ENCODE measurements around the gene SEMA3G.

SEMA3G gene

DNA sequence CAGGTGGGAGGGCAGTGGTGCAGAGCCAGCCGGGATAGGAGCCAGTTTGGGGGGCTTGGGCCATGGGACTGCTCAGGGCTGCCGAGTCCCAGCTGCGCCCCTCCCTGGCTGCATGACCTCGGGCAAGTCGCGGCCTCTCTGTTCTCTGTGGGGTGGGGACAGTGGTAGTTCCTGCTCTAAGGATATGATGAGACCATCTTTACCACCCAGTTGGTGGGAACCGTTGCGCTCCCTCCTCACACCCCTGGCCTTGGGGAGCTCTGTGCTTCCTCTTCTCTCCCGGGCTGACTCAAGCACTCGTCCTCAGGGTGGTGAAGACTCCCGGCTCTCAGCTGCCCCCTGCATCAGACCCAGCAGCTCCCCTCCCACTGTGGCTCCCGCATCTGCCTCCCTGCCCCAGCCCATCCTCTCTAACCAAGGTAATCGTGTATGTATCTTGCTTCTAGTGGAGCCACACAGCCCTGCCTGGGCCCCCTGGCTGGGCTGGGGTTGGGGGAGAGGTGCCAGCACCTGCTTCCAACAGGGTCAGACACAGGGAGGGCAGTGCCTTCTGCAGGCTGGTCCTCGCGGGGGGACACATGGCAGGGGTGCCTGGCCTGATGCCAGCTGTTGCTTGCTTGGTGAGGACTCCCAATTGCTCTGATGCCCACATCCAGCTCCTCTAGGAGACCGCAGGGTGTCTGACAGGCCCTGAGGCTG is 35.1 kb upstream of the SEMA3G start:
- no peak for DNase-seq
- Histone ChIP-seq H3K27me3 (replicated peaks) (no peaks in the 10 kb centered on the region), H3K27ac (no peak overlapping the region), H3K4me3 (ENCODE audit: low read depth, low read length) (no peak overlapping the region), H3K36me3 (replicated peaks) (peaks cover 64% of the 10 kb centered on the region)
- in situ Hi-C loops (cut with HindIII; ENCODE audit: low pct_ligation_motif_present, low sequenced_read_pairs) = no loop called here
- TF ChIP-seq, protein P1, sequence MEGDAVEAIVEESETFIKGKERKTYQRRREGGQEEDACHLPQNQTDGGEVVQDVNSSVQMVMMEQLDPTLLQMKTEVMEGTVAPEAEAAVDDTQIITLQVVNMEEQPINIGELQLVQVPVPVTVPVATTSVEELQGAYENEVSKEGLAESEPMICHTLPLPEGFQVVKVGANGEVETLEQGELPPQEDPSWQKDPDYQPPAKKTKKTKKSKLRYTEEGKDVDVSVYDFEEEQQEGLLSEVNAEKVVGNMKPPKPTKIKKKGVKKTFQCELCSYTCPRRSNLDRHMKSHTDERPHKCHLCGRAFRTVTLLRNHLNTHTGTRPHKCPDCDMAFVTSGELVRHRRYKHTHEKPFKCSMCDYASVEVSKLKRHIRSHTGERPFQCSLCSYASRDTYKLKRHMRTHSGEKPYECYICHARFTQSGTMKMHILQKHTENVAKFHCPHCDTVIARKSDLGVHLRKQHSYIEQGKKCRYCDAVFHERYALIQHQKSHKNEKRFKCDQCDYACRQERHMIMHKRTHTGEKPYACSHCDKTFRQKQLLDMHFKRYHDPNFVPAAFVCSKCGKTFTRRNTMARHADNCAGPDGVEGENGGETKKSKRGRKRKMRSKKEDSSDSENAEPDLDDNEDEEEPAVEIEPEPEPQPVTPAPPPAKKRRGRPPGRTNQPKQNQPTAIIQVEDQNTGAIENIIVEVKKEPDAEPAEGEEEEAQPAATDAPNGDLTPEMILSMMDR (IDR thresholded peaks at IDR 0.05; ENCODE audit: low read depth, low read length, missing control alignments) = no peak

DNA sequence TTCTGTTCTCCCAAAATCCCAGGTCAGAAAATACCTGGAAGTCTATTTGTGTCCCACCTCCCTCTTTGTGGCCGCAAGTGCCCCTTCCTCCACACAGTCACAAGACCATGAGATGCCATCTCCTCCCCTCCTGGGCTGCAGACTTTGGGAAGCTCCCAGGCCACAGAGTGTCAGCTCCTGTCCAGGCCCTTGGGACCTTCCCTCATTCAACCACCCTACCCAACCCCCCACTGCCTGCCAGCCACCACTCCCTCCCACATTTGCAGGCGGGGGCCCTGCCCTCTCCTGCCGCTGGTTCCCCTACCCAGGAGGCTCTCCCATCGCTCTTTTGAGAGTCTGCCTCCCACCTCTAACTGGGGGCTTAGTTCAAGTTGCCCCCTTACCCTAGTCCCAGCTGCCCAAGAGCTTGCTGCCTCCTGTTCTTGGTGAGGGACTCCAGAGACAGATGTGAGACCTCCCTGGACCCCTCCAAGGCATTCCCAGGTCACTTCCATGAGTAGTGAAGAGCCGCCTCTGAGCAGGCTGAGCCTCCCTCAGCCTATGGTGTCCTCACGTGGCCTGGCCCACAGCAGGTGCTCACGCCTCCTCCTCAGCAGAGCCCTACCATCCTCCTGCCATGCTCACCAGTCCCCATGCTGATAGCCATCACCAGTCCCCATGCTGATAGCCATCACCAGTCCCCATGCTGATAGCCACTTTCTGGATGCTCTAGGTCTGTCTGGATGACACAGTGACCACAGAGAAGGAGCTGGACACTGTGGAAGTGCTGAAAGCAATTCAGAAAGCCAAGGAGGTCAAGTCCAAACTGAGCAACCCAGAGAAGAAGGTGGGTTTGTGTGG is 34.4 kb upstream of the SEMA3G start:
- TF ChIP-seq, protein P1 (IDR thresholded peaks at IDR 0.05; ENCODE audit: low read depth, low read length, missing control alignments) = no peak
- Histone ChIP-seq H3K4me3 (ENCODE audit: low read depth, low read length) (no peak overlapping the region), H3K36me3 (replicated peaks) (peaks cover 64% of the 10 kb centered on the region), H3K27ac (no peak overlapping the region), H3K27me3 (replicated peaks) (no peaks in the 10 kb centered on the region)
- DNase-seq = no peak
- in situ Hi-C loops (cut with HindIII; ENCODE audit: low pct_ligation_motif_present, low sequenced_read_pairs) = no loop called here

DNA sequence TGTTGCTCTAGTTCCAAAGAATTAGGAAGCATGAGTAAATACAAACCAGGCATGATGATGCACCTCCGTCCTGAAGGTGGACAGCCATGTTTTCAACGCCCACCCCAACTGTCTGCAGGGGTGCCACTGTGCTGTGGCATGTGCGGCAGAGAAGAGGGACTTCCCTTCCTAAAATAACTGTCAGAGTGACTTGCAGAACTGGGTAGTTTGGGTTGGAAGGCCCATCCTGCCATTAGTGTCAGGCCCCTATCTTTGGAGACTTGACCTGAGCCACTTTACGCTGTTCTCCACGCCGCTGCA is 32.8 kb upstream of the SEMA3G start:
- in situ Hi-C loops (cut with HindIII; ENCODE audit: low pct_ligation_motif_present, low sequenced_read_pairs) = no loop called here
- Histone ChIP-seq H3K4me3 (ENCODE audit: low read depth, low read length) (no peak overlapping the region), H3K27me3 (replicated peaks) (no peaks in the 10 kb centered on the region), H3K27ac (no peak overlapping the region), H3K36me3 (replicated peaks) (peaks cover 78% of the 10 kb centered on the region)
- TF ChIP-seq, protein P1 (IDR thresholded peaks at IDR 0.05; ENCODE audit: low read depth, low read length, missing control alignments) = no peak
- DNase-seq = no peak

DNA sequence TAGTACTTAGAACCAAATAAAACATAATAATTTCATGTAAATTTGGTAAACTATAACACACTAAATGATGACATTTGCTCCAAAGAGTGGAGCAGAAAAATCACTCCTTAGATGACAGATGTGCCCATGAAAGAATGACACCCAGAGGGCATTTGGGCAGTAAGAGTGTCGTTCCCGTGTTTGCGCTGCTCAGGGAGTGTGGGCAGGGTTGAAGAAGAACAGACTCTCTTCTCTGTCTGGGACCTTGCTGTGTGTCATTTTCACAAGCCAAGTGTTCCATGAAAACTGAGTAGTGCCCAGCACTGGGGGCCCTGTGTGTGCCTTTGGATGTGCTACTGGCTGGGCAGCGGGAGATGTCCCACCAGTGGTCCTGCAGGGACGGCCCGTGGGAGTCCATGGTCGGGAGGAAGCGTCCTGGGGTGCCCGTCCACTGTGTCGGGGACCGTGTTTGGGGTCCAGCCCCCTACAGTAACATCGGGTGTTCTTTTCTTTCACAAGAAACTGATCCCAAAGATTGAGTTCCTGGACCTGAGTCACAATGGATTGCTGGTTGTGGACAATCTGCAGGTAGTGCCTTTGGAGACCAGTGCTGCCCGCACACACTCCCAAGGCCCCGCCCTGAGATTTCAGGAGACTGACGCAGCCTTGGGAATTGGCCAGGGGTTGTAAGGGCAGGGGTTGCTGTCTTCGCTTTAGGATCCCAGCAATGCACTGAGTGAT is 32.3 kb upstream of the SEMA3G start:
- in situ Hi-C loops (cut with HindIII; ENCODE audit: low pct_ligation_motif_present, low sequenced_read_pairs) = no loop called here
- Histone ChIP-seq H3K4me3 (ENCODE audit: low read depth, low read length) (no peak overlapping the region), H3K27ac (no peak overlapping the region), H3K27me3 (replicated peaks) (no peaks in the 10 kb centered on the region), H3K36me3 (replicated peaks) (peaks cover 79% of the 10 kb centered on the region)
- TF ChIP-seq, protein P1 (IDR thresholded peaks at IDR 0.05; ENCODE audit: low read depth, low read length, missing control alignments) = no peak
- DNase-seq = no peak

DNA sequence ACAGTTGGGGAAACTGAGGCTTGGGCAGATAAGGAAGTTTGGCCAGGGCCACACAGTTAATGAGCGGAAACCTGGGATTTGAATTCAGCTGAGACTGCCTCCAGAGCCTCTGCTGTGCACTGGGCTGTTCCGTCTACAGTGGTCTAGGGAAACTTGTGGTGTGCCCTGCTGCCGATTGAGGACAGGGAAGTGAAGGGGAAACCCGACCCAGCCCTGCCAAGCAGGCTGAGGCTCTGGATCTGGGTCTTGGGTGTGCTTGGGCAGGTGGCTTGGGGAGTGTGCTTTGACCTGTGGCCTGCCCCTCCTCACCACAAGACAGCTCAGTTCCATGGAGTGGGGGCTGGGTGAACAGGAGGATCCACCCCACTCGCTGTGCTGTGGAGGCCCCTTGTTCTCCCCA is 28.1 kb upstream of the SEMA3G start:
- Histone ChIP-seq H3K27me3 (replicated peaks) (no peaks in the 10 kb centered on the region), H3K4me3 (ENCODE audit: low read depth, low read length) (no peak overlapping the region), H3K36me3 (replicated peaks) (peaks cover 59% of the 10 kb centered on the region), H3K27ac (no peak overlapping the region)
- in situ Hi-C loops (cut with HindIII; ENCODE audit: low pct_ligation_motif_present, low sequenced_read_pairs) = no loop called here
- TF ChIP-seq, protein P1 (IDR thresholded peaks at IDR 0.05; ENCODE audit: low read depth, low read length, missing control alignments) = no peak
- DNase-seq = no peak

All from brain microvascular endothelial cell (primary cell).